Natural killer cell (primary cell): Measurements from ENCODE around the gene MAN1C1. TPM values are rescaled to one million over a fixed set of nuclear protein-coding genes. Genes with fewer than 3 reads are reported as not detected.

ENCODE experiments used
- ATAC-seq, 3 donors: fragments of 150-1000 bp in 2 of 3; fragments of 200-7000 bp in 1 of 3; cut with Tn5 transposase; 1 replicate in 1 of 3; 2 replicates in 2 of 3; pipeline ENCODE4 v1.10.0; 2021; ENCODE audit warnings: mild to moderate bottlenecking in 2 of 3, moderate library complexity in 2 of 3
- DNase-seq, 2 donors: peaks; one replicate each; pipeline versions ENCODE4 v3.0.0 to v3.0.0-alpha.2; 2013 to 2021; ENCODE audit warnings: mixed read lengths in 1 of 2
- H3K27ac ChIP-seq: one replicate; pipeline ENCODE4 v1.5.1; 2013; ENCODE audit warnings: mild to moderate bottlenecking, low read length
- H3K27me3 ChIP-seq: one replicate; pipeline ENCODE4 v1.6.1; 2013; ENCODE audit warnings: low read length; ENCODE audit not compliant: control insufficient read depth, insufficient read depth
- H3K36me3 ChIP-seq: one replicate; pipeline ENCODE4 v1.6.1; 2013; ENCODE audit warnings: low read length; ENCODE audit not compliant: control insufficient read depth, insufficient read depth
- H3K4me1 ChIP-seq: one replicate; pipeline ENCODE4 v1.6.1; 2013; ENCODE audit warnings: low read length; ENCODE audit not compliant: control insufficient read depth, insufficient read depth
- H3K4me3 ChIP-seq: one replicate; pipeline ENCODE4 v1.5.1; 2013; ENCODE audit warnings: low read length
- H3K9me3 ChIP-seq: one replicate; pipeline ENCODE4 v1.6.1; 2013; ENCODE audit warnings: low read length; ENCODE audit not compliant: control insufficient read depth, insufficient read depth
- H3K27ac Mint-ChIP-seq, 2 donors: one replicate each; pipeline ENCODE4 v1.8.0; 2022; ENCODE audit warnings: mild to moderate bottlenecking in 2 of 2, mixed read lengths in 2 of 2, moderate library complexity in 1 of 2
- H3K27me3 Mint-ChIP-seq, 2 donors: one replicate each; pipeline ENCODE4 v1.8.0; 2022; ENCODE audit warnings: low read depth in 2 of 2, mixed read lengths in 2 of 2
- H3K36me3 Mint-ChIP-seq: one replicate; pipeline ENCODE4 v1.8.0; 2022; ENCODE audit warnings: mixed read lengths
- H3K4me1 Mint-ChIP-seq, 2 donors: one replicate each; pipeline ENCODE4 v1.8.0; 2022; ENCODE audit warnings: mixed read lengths in 2 of 2
- H3K4me3 Mint-ChIP-seq: one replicate; pipeline ENCODE4 v1.8.0; 2022; ENCODE audit warnings: mild to moderate bottlenecking, moderate library complexity, mixed read lengths
- H3K9me3 Mint-ChIP-seq, 2 donors: one replicate each; pipeline ENCODE4 v1.8.0; 2022; ENCODE audit warnings: mixed read lengths in 2 of 2
- CTCF ChIP-seq: fragments of 200-600 bp; IDR thresholded peaks from one replicate; pipeline ENCODE4 v1.8.0; 2022; ENCODE audit warnings: antibody characterized with exemption
- whole genome bisulfite sequencing: methylation state at CpG from one replicate; pipeline ENCODE4 v1.1.7; 2013; ENCODE audit warnings: missing lambda C conversion rate; ENCODE audit not compliant: insufficient coverage; 5-methylcytosine and 5-hydroxymethylcytosine counted together
- intact Hi-C: fragments of 100-400 bp; cut with micrococcal nuclease; formaldehyde crosslinking; loops from one replicate; pipeline ENCODE4 v1.14.2; 2022
- total RNA-seq, 4 donors: library from RNA; stranded (reverse); fragments of 120-200 nt in 1 of 4; gene quantifications; one replicate each; pipeline versions ENCODE4 v1.2.3 to v1.2.4, GENCODE V29; 2013 to 2022

Gene MAN1C1
- total RNA-seq, 3 donors from 2014 or later (not counting 1 experiment from before 2014, with no cell fraction given), result 3.6 to 7.5 (median 7.1) TPM

GRCh38 chr1:25787760-25788166 is 171.2 kb downstream of the MAN1C1 start:
- no peak overlapping the region for H3K27ac ChIP-seq
- 91% methylated on average over 5 of the region's 5 CpGs for WGBS
- TF ChIP-seq CTCF, result no peak
- H3K4me3 ChIP-seq, result no peak overlapping the region
- no peaks in the 10 kb centered on the region for H3K36me3 Mint-ChIP-seq
- no peak overlapping the region for H3K27ac Mint-ChIP-seq
- H3K27me3 ChIP-seq, result no peaks in the 10 kb centered on the region
- H3K9me3 ChIP-seq, result no peaks in the 10 kb centered on the region
- H3K36me3 ChIP-seq, result no peaks in the 10 kb centered on the region
- no peak for ATAC-seq
- DNase-seq, result no peak
- no peaks in the 10 kb centered on the region for H3K4me1 Mint-ChIP-seq
- no peak overlapping the region for H3K4me3 Mint-ChIP-seq
- H3K9me3 Mint-ChIP-seq, result no peaks in the 10 kb centered on the region
- intact Hi-C loops, result no loop called here
- H3K27me3 Mint-ChIP-seq, result no peaks in the 10 kb centered on the region
- no peaks in the 10 kb centered on the region for H3K4me1 ChIP-seq

- intact Hi-C loops, result loop anchor here (10.0 kb wide), 1 partner anchor 176 kb away; the partner anchor contains the start of gene MAN1C1
- Mint-ChIP-seq H3K4me1 (no peaks in the 10 kb centered on the region), H3K9me3 (no peaks in the 10 kb centered on the region), H3K36me3 (no peaks in the 10 kb centered on the region), H3K27ac (no peak overlapping the region), H3K4me3 (no peak overlapping the region), H3K27me3 (no peaks in the 10 kb centered on the region)
- Histone ChIP-seq H3K4me1 (no peaks in the 10 kb centered on the region), H3K4me3 (no peak overlapping the region), H3K27ac (no peak overlapping the region), H3K36me3 (no peaks in the 10 kb centered on the region), H3K9me3 (no peaks in the 10 kb centered on the region), H3K27me3 (no peaks in the 10 kb centered on the region)
- WGBS, result 86% methylated on average over 6 of the region's 6 CpGs
- DNase-seq (no peak), ATAC-seq (no peak)
- no peak for TF ChIP-seq CTCF
Observed at GRCh38 chr1:25790472-25790871, 173.9 kb downstream of the MAN1C1 start.

GRCh38 chr1:25792115-25792514 is 175.5 kb downstream of the MAN1C1 start:
- Histone ChIP-seq H3K36me3 (no peaks in the 10 kb centered on the region), H3K27ac (no peak overlapping the region), H3K9me3 (no peaks in the 10 kb centered on the region), H3K4me3 (no peak overlapping the region), H3K4me1 (peaks cover 12% of the 10 kb centered on the region), H3K27me3 (no peaks in the 10 kb centered on the region)
- no peak for TF ChIP-seq CTCF
- no peaks in the 10 kb centered on the region for H3K36me3 Mint-ChIP-seq
- H3K9me3 Mint-ChIP-seq, result no peaks in the 10 kb centered on the region
- ATAC-seq, result no peak
- no peak for DNase-seq
- 50% methylated on average over 2 of the region's 4 CpGs for WGBS
- no peak overlapping the region for H3K4me3 Mint-ChIP-seq
- peaks cover 8 to 10% of the 10 kb centered on the region in 2 donors for H3K4me1 Mint-ChIP-seq
- intact Hi-C loops, result loop anchor here (10.0 kb wide), 1 partner anchor 177 kb away; the partner anchor contains the start of gene MAN1C1
- no peak overlapping the region for H3K27ac Mint-ChIP-seq
- H3K27me3 Mint-ChIP-seq, result no peaks in the 10 kb centered on the region

- no peak for ATAC-seq
- 73% methylated on average over 7 of the region's 7 CpGs for WGBS
- peaks cover 14 to 17% of the 10 kb centered on the region in 2 donors for H3K4me1 Mint-ChIP-seq
- no peak for TF ChIP-seq CTCF
- no peaks in the 10 kb centered on the region for H3K36me3 Mint-ChIP-seq
- no peaks in the 10 kb centered on the region for H3K36me3 ChIP-seq
- peaks cover 18% of the 10 kb centered on the region for H3K4me1 ChIP-seq
- no peaks in the 10 kb centered on the region for H3K27me3 Mint-ChIP-seq
- intact Hi-C loops, result loop anchor here (10.0 kb wide), 1 partner anchor 179 kb away; the partner anchor contains the start of gene MAN1C1
- H3K9me3 Mint-ChIP-seq, result no peaks in the 10 kb centered on the region
- no peak overlapping the region for H3K27ac ChIP-seq
- H3K4me3 ChIP-seq, result no peak overlapping the region
- H3K27me3 ChIP-seq, result no peaks in the 10 kb centered on the region
- no peak for DNase-seq
- H3K9me3 ChIP-seq, result no peaks in the 10 kb centered on the region
- H3K27ac Mint-ChIP-seq, result no peak overlapping the region
- no peak overlapping the region for H3K4me3 Mint-ChIP-seq
Observed at GRCh38 chr1:25793585-25794170, 177.1 kb downstream of the MAN1C1 start.
